Regular cardiac myocyte (primary cell): ENCODE data around the gene GTF2A2. TPM values are rescaled to one million over a fixed set of nuclear protein-coding genes. Genes with fewer than 3 reads are reported as not detected.

ENCODE experiments used
- total RNA-seq: library from RNA; depleted of rRNA; stranded (reverse); fragments of >200 nt; gene quantifications from 2 replicates; pipeline ENCODE4 v1.2.3, GENCODE V29; 2014

GTF2A2 gene, protein sequence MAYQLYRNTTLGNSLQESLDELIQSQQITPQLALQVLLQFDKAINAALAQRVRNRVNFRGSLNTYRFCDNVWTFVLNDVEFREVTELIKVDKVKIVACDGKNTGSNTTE
- 29.0 and 45.8 TPM in 2 replicates for total RNA-seq

DNA sequence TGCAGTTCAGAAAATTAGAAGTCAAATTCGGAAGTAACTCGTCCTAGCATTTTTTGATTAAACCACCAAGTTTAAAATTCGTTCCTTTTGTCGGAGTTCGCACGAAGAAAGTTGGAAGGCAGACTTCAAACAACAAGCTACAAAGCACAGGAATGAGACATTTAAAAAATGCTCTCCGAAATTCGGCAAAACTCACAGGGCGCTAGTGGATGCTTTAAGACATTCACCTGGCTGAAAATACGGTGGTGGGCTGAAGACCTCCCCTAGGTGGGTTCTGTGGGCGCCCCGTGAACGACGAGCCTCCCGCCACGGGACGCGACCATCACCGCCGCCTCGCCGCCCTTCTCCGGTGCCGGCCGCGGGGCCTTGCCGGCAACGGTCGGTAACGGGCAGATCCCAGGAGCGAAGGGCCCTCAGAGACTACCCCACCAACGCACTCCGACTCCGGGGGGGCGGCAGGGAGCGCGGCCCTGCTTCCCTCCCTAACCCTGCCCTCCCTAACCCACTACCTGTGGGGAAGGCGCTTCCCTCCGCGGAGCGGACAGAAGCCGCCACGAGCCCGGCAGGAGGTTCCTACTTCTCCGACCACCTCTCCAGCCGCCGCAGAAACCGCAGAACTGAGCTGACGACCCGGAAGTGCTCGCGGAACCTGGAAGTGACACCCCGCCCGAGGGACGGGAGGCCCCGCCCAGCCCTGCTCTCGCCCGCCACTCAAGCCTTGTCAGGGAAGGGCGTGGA is at the start of gene GTF2A2:
Gene GTF2A2 (minus strand): TSS at position 619 of the 738 bp plus-strand sequence. CDS start 5,238 bp downstream, outside the sequence.

DNA sequence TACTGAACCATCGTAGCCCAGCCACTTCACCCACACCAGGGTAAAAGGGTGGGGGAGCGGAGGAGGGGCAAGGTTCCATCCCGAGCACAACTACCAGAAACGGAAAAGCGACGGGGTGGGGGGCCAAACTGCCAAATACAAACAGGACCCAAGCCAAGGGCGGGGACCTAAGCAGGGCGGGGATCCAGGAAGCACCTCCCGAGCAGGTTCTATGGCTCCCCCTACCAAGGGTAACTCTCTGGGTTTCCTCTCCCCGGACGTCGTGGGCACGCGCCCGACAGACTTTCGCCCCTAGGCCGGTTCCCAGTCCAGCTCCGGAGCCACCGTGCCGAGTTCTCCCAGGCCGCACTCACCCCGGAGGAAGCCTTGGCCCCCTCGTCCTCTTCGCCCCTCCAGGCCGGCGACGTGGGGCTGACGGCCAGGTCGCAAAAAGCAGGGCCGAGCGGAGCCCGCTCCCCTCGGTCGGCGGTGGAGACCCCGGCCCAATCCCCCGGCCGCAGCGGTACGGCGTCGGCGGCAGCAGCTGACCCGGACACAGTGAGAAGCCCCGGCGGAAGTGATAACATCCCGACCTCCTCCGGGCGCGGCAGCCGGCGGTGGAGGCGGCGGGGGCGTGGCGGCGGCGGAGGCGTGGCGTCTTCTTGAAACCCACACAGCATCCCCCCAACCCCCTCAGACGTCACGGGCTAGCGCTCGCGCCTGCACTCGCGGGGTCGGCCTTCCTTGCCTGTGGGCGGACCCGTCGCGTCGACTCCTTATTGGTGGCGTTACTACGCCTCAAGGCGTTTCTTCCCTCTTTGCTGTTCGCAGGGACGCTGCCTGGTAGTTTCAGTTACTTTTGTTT is 31.7 kb upstream of the GTF2A2 start, which contains the start of gene BNIP2:
Gene BNIP2 (minus strand): TSS at position 539 of the 844 bp plus-strand sequence. CDS start 6,863 bp downstream, outside the sequence.

DNA sequence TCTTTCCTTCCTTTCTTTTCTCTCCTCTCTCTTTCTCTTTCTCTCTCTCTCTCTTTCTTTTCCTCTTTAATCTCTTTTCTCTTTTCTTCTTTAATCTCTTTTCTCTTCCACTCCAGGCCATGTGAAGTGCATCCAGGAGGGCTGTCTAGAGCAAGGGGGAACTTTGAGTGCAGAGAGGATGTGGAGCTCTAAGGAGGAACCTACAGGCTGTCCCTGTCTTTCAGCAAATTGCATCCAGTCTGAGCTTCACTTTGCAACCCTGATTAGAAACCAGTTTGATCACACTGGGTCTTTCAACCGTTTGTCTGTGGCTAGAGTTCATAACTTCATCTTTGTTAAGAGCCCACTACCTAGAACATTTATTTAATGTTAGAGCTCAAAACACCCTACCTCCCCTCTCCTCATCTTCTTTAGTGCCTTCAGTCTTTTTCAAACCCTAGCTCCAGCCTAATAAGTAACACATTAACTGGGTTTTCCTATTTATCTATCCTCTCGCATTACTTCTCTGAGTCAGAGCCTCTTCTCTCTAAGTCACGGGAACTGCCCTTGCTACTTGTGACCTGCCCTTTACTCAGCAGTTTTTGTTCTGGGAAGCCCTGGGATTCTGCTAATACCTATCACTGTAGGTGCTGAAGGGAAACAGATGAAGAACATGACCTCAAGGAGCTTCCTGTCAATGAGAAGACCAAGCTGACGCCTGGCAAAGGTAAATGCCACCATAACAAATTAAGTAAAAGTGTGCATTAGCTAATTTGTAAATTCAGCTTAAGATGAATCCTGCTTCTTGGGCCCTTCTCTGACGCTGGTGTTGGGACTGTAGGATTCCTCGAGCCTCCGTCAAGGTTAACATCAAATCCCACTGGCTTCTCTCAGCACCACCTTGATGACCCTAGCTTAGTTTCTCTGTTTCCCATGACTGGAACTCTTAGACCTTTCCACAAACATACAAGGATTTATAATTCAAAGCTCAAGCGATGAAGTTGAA is 45.7 kb downstream of the GTF2A2 start, which contains the start of gene GCNT3:
Gene GCNT3 (plus strand): TSS at position 508 of the 985 bp plus-strand sequence. CDS start 6,456 bp downstream, outside the sequence.

Other genes starting within 250 kb of the GTF2A2 start
- gene FAM81A, start 219.3 kb downstream of the GTF2A2 start, total RNA-seq, result 0.28 and 0.38 TPM in 2 replicates
- under 0.01 and 0.56 TPM in 2 replicates for gene GCNT3, start 45.7 kb downstream of the GTF2A2 start, total RNA-seq
- 136 and 159 TPM in 2 replicates for gene BNIP2, start 31.8 kb upstream of the GTF2A2 start, total RNA-seq